Astrocyte (in vitro differentiated cells and primary cell): ENCODE measurements around the gene MTNR1A.

Source experiments
- CTCF ChIP-seq: IDR thresholded peaks from 2 replicates; pipeline ENCODE4 v1.5.1; 2011; ENCODE audit warnings: low read depth, mild to moderate bottlenecking, inconsistent platforms, low read length, moderate library complexity; ENCODE audit not compliant: insufficient read depth
- EZH2 ChIP-seq: IDR thresholded peaks from 2 replicates; pipeline ENCODE4 v1.6.1; 2012; ENCODE audit warnings: mild to moderate bottlenecking, low read length, inconsistent platforms; ENCODE audit not compliant: insufficient read depth

GRCh38 chr4:186551849-186552248 is 3.5 kb downstream of the MTNR1A start:
- TF ChIP-seq CTCF: no peak
- TF ChIP-seq EZH2: no peak
